Measurements from ENCODE around the gene MUC4. TPM values are rescaled to one million over a fixed set of nuclear protein-coding genes. Genes with fewer than 3 reads are reported as not detected.
"Not testable (repeated sequence)": the region's sequence is repeated elsewhere in the genome, so short reads cannot be mapped to it uniquely, and the experiment has no call there.

Gene MUC4
- polyA plus RNA-seq, 1 donor: 0.70 TPM

DNA sequence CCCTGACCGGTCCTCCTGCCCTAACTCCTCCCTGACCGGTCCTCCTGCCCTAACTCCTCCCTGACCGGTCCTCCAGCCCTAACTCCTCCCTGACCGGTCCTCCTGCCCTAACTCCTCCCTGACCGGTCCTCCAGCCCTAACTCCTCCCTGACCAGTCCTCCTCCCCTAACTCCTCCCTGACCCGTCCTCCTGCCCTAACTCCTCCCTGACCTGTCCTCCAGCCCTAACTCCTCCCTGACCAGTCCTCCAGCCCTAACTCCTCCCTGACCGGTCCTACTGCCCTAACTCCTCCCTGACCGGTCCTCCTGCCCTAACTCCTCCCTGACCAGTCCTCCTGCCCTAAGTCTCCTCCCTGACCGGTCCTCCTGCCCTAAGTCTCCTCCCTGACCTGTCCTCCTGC lies 98.6 kb downstream of the MUC4 start:
- not testable (repeated sequence) for DNase-seq

DNA sequence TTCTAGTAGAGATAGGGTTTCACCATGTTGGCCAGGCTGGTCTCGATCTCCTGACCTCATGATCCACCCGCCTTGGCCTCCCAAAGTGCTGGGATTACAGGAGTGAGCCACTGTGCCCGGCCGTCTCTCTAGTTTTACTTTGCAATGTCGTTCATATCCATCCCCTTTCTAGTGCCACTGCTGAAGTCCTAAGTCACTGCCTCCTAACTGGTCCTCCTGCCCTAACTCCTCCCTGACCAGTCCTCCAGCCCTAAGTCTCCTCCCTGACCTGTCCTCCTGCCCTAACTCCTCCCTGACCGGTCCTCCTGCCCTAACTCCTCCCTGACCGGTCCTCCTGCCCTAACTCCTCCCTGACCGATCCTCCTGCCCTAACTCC lies 99.2 kb downstream of the MUC4 start:
- not testable (repeated sequence) for DNase-seq

DNA sequence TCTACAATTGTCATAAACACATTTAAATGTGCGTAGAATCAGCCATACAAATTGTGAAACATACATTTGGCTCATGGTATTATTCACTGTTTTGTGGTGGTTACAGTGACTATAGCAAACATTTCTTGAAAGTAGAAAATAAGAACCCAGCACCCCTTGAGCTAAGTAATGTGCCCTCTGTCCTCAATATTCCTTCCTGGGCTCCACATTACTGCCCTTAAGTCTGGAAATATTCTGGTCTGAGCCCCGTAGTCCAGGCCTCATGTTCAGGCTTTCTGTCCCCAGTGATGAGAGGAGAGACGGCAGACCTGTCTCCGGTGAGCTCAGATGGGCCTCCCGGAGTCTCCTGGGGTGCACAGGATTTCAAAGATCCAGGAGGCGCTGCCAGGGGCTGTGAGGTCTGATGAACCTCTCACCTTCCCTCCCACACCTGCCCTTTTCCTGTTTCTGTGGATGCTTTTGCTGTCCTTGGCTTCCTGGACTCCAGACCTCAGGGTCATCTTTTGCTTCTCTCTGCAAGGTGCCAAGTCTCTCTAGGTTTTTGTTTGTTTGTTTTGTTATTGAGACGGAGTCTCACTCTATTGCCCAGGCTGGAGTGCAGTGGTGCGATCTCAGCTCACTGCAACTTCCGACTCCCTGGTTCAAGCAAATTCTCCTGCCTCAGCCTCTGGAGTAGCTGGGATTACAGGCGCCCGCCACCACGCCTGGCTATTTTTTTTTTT lies 99.8 kb downstream of the MUC4 start:
- no peak for DNase-seq

DNA sequence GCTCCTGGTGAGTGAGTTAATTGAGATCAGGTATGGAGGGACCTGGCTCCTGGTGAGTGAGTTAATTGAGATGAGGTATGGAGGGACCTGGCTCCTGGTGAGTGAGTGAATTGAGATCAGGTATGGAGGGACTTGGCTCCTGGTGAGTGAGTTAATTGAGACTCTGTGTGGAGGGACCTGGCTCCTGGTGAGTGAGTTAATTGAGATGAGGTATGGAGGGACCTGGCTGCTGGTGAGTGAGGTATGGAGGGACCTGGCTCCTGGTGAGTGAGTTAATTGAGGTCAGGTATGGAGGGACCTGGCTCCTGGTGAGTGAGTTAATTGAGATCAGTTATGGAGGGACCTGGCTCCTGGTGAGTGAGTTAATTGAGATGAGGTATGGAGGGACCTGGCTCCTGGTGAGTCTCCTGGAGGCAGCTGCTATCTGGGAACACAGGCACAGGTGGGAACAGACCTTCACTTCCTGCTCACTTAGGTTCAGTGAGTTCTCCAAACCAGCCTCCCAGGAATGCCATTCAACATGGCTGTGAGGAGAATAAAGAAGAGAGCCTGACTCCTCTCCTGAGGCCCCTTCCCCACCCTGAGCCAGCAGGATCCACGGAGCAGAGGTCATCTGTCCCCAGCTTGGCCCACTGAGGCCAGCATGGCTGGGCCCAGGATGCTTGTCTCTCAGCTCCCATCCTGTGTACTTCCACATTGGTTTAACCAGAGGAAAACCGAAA lies 100.5 kb downstream of the MUC4 start:
- DNase-seq: not testable (repeated sequence)

DNA sequence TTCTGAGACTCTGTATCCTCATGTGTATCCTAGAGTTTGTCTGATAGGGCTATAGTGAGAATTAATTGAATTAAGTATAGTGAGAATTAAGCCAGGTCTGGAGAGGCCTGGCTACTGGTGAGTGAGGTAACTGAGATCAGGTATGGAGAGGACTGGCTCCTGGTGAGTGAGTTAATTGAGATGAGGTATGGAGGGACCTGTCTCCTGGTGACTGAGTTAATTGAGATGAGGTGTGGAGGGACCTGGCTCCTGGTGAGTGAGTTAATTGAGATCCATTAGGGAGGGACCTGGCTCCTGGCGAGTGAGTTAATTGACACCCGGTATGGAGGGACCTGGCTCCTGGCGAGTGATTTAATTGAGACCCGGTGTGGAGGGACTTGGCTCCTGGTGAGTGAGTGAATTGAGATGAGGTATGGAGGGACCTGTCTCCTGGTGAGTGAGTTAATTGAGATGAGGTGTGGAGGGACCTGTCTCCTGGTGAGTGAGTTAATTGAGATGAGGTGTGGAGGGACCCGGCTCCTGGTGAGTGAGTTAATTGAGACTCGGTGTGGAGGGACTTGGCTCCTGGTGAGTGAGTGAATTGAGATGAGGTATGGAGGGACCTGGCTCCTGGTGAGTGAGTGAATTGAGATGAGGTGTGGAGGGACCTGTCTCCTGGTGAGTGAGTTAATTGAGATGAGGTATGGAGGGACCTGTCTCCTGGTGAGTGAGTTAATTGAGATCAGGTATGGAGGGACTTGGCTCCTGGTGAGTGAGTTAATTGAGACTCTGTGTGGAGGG lies 101.4 kb downstream of the MUC4 start:
- DNase-seq: not testable (repeated sequence)

DNA sequence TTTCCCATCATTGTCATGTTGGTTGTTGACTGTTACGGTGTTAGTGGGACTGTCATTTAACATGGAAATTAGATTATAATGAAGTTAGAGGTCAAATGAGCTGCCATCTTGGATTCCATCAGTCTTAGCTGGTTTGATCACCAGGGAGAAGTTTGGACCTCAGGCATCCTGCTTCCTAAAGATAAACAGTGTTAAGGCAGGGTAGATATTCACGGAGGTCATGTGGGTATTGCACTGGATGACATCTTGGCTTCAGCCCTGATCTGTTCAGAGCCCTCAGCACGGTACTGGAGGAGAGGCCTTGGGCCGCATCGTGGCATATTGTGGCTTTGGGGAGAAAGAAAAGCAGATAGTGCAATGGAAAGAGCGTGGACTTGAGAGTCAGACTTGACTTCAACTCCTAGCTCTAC lies 102.0 kb downstream of the MUC4 start:
- no peak for DNase-seq

DNA sequence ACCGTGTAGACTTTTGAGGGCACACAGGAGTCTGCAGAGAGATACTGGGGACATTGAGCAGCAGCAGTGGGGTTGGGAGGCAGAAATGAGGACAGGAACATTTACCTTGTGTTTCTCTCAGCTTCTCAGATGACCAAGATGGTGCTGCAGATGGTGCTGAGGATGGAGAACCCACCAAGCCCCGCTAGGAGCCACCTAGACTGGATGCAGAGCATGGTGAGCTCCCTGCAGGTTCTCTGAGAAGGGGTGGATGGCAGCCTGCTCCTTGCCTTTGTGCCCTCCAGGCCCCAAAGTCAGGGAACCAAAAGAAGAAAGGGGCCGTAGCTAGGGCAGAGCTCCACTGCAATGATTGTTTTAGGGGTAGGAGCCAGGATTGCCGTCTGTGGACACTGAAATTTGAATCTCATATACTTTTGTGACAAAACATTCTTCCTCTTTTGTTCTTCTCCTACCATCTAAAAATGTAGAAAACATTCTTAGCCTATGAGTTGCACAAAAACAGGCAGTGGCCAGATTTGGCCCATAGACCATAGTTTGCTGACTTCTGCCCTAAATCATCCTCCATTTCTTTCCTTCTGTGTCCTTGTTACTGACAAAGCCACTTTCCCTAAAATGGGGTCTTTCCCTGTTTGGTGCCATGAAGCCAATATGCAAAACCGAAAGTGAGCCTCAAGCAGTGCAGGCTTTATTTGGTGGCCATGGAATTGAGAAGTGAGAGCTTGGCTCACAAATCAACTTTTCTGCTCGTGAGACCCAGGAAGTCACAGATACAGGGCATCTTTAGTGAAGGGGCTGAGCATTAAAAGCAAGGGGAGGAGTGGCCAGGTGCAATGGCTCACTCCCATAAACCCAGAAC lies 102.9 kb downstream of the MUC4 start:
- no peak for DNase-seq

DNA sequence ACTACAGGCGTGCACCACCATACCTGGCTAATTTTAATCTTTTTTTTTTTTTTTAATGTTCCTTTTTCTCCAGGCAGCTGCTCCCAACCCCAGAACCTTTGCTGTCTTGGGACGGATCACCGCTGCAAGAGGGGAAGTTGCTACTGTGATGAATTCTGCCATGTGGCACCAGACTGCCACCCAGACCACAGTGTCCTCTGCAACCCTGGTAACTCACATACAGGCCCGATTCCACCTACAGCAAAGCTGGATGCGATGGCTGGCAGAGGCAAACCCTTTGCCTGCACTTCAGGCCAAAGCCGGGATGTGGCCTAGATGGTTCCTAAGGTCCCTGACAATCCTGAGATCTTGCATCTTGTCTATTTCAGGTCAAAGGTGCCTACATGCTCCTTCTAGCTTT lies 103.7 kb downstream of the MUC4 start:
- DNase-seq: no peak

DNA sequence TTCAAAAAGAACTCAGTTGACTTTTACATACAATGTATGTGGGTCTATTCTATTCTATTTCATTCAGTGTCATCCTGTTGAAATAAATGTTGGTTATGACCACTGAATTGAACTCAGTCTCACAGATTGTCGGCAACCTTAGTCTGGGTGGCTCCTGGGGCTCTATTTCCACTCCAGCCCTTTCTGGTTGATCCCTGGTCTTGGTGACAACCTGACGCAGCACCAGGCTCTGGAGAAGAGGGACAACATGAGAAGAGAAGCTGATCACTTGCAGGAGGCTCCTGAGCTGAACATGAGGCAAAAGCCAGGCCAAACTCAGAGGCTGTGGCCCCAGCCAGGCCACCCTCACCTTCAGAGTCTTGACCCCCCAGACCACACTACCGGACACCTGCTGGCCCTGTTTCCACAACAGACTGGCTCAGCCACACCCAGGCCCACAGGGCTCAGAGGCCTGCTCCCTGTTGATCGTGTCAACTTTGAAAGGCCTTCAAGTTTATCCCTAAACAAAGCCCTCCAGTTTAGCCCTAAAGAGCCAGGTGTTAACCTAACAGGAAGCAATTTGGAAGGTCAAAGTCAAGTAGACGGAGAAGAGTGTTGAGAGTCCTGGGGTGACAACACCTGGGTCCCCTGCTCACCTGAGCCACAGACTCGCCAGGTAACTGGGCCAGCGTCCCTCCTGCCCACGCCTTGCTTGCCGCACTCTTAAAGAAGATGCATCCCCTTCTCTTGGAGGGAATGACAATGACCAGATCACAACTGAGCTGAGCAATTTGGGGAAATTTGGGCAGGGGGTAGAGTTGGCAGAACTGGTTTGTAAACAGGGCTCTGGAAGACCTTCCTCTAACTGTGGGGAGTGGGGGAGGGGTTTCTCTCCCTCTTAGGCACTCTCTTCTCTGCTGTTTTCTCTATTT lies 106.4 kb downstream of the MUC4 start:
- DNase-seq: no peak

DNA sequence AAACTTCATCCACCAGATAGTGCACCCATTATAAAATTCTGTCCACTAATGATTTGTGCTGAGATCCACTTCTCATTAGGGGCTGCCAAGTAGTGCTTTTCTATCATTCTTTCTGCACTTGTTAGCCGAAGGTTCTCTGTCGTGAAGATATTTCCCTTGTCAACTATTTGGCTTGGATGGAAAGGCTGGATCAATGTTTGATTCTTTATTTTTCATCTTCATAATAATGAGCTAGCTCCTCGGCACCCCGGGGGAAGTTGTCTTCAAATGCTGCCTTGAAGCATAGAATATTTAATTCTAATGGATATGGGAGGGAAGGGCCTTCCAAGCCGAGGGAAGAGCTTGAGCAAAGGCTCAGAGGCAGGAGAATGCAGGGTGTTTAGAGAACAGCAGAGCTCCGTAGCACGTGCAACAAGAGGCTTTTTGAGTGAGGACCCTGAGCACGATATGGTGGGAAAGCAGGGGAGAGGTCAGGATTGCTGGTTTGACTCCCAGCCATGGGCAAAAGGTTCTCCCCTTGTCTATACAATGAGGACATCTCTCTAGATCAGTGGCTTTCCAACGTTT lies 107.2 kb downstream of the MUC4 start:
- no peak for DNase-seq

DNA sequence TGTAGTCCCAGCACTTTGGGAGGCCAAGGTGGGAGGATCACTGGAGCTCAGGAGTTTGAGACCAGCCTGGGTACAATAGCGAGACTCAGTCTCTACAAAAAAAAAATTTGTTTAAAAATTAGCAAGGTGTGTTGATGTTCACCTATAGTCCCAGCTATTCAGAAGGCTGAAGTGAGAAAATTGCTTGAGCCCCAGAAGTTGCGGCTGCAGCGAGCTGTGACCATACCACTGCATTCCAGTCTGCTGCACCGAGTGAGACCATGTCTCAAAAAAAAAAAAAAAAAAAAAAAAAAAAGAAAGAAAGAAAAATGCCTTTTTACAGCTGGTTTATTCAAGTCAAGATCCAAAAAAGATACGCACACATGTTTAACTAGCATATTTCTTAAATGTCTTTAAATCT lies 108.0 kb downstream of the MUC4 start:
- no peak for DNase-seq

DNA sequence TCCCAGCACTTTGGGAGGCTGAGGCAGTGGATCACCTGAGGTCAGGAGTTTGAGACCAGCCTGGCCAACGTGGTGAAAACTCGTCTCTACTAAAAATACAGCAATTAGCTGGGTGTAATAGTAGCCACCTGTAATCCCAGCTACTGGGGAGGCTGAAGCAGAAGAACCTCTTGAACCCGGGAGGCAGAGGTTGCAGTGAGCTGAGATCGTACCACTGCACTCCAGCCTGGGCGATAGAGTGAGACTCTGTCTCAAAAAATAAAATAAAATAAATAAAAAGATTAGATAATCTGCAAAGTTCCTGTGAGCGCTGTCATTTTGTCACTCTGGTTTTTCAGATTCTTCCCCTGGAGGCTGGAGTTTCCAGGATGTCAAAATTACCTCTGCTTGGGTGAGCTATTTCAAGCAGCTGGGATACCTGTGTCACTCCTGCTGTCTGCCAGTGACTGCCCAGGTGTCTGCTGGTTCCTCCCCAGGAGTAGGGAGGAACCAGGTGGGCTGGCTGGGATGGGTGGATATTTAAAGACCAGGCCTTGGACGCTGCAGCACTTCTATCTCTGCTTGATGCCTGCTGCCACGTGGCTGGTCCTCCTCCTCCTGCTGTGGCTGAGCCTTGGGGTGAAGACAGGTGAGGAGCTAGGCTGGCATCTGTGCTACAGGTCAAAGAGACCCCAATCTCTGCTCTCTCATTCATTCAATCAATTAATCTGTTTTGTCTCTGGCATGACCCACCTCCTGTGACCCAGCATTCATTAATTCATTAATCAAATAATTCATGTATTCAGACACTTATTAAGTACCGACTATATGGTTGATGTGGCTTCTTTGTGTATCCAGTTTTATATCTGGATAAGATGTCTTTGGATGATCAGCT lies 110.5 kb downstream of the MUC4 start:
- DNase-seq: no peak

DNA sequence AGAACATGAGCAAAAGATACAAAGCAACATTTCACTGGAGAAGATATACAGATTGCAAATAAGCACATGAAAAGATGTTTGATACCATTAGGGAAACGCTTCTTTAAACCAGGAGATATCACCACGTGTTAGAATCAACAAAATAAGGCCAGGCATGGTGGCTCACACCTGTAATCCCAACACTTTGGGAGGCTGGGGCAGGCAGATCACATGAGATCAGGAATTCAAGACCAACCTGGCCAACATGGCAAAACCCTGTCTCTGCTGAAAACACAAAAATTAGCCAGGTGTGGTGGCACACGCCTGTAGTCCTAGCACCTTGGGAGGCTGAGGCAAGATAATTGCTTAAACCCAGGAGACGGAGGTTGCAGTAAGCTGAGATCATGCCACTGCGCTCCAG lies 111.4 kb downstream of the MUC4 start:
- no peak for DNase-seq

DNA sequence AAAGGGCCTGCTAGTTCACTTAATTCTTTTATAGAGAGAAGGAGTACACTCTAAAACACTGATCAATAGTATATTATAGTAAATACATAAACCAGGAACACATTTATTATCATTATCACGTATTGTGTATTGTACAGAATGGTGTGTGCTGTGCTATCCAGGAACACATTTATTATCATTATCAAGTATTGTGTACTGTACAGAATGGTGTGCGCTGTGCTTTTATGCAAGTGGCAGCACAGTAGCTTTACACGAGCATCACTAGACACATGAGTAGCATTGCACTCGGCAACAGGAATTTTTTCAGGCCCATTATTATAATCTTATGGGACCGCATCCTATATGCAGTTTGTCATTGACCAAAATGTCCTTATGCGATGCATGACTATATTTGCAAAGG lies 111.9 kb downstream of the MUC4 start:
- DNase-seq: no peak

DNA sequence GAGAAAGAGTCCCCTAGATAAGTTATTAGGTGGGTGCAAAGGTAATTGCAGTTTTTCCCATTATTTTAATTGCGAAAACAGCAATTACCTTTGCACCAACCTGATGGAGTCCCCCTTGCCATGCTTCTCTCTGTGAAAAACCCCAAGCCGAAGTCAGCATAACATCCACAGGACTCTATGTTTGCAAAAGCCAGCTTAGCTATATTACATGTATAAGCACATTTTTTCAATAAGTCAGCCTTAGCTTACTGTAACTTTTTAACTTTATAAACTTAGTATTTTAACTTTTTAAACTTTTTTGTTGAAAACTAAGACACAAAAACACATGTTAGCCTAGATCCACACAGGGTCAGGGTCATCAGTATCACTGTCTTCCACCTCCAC lies 112.3 kb downstream of the MUC4 start:
- DNase-seq: no peak

DNA sequence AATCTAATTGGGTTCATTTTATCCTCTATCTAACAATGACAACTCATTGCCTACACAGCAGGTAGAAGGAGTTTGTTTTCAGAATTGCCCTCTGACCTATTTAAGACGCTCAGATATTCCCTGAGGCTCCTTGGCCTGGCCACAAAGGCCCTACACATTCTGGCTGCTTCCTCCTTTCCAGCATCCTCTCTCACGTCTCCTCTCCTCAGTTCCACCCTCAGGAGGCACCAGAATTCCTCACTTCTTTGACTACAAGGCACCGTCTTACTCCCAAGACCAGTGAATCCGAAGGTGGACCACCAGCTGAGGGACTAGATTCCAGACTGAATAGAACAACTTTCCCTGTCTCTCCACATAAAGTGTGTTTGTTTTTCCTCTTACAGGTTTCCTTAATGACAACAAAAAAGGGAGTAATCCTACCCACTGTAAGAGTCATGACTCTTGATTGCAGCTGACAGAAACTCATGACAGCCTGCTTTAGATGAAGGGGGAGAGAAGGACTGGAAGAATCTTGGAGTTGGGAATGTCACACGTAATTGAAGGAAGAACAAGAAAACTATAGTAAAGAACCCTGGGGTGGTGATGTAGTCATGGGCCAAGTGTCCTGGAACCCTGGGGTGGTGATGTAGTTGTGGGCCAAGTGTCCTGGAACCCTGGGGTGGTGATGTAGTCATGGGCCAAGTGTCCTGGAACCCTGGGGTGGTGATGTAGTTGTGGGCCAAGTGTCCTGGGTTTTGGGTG lies 112.9 kb downstream of the MUC4 start:
- DNase-seq: no peak

DNA sequence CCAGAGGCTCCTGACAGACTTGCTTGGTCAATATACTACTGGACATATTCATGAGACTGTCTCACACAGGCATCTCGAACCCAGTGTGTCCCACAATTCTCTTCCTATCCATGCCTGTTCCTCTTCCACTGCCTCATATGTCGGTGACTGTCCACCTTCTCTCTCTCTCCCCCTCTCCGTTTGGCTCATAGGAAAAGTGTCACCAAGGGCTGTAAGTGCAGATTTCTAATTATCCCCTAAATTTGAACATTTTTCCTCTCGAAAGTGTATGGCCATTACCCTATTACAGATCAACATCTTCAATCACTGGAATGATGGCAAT lies 113.4 kb downstream of the MUC4 start:
- DNase-seq: no peak

DNA sequence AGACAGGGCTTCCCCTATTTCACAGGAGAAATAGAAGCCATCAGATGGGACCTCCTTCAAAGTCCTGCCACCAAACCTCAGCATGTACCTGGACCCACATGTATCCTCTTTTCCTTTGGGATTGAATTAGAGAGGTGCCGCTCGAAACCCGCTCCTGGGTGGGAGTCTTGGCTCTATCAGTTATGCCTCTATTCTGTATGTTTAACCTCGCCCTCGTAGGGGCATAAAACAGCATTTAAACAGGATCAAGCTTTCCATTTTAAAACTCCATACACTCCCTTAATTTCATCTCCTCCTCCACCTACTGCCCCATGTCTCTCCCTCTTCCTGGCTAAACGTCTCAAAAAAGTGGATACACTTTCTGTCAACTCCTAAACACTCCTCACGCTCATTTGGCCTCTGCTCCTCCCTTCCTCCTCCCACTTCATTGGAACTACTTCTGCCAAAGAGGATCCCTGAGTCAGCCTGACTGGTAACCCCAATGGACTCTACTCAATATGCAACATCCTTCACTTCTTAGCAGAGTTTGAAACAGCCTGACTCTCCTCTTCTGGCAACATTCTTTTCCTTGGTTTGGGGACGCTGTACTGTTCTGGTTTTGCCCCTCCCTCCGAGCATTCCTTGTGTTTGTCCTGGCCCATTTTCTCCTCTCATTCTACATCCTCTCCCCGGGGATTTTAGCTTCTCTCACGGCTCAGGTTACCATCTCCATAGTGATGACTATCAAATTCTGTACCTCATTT lies 114.0 kb downstream of the MUC4 start:
- DNase-seq: no peak
